ENCODE measurements around the gene SH3PXD2A.

DNA sequence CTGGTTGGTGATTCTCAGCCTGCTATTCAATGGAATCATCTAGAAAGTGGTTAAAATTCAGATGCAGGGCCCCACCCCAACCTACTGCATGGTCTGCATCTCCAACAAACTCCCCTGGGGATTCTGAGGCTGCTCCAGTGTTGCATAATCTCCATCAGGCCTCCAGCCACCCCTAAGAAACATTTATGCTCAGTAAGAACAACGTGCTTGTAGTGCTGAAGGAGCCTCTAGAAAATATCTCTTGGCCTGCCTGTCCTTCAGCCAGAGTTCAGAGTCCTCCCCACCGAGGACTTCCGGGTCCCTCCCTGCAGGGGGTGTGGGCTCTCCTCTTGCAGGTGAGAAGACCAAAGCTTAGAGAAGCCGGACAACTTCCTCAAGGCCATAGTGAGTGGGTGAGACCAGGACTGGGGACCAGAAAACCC lies 159.8 kb downstream of the SH3PXD2A start:
- TF ChIP-seq, protein P1, sequence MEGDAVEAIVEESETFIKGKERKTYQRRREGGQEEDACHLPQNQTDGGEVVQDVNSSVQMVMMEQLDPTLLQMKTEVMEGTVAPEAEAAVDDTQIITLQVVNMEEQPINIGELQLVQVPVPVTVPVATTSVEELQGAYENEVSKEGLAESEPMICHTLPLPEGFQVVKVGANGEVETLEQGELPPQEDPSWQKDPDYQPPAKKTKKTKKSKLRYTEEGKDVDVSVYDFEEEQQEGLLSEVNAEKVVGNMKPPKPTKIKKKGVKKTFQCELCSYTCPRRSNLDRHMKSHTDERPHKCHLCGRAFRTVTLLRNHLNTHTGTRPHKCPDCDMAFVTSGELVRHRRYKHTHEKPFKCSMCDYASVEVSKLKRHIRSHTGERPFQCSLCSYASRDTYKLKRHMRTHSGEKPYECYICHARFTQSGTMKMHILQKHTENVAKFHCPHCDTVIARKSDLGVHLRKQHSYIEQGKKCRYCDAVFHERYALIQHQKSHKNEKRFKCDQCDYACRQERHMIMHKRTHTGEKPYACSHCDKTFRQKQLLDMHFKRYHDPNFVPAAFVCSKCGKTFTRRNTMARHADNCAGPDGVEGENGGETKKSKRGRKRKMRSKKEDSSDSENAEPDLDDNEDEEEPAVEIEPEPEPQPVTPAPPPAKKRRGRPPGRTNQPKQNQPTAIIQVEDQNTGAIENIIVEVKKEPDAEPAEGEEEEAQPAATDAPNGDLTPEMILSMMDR (IDR thresholded peaks at IDR 0.05) = no peak
- TF ChIP-seq EP300 (IDR thresholded peaks at IDR 0.05) = no peak
- TF ChIP-seq POLR2A (IDR thresholded peaks at IDR 0.05) = no peak
- TF ChIP-seq POLR2AphosphoS5 (IDR thresholded peaks at IDR 0.05) = no peak

Data from sigmoid colon (tissue), 4 donors.